ENCODE results near the gene HOXA10.

HOXA10 gene

DNA sequence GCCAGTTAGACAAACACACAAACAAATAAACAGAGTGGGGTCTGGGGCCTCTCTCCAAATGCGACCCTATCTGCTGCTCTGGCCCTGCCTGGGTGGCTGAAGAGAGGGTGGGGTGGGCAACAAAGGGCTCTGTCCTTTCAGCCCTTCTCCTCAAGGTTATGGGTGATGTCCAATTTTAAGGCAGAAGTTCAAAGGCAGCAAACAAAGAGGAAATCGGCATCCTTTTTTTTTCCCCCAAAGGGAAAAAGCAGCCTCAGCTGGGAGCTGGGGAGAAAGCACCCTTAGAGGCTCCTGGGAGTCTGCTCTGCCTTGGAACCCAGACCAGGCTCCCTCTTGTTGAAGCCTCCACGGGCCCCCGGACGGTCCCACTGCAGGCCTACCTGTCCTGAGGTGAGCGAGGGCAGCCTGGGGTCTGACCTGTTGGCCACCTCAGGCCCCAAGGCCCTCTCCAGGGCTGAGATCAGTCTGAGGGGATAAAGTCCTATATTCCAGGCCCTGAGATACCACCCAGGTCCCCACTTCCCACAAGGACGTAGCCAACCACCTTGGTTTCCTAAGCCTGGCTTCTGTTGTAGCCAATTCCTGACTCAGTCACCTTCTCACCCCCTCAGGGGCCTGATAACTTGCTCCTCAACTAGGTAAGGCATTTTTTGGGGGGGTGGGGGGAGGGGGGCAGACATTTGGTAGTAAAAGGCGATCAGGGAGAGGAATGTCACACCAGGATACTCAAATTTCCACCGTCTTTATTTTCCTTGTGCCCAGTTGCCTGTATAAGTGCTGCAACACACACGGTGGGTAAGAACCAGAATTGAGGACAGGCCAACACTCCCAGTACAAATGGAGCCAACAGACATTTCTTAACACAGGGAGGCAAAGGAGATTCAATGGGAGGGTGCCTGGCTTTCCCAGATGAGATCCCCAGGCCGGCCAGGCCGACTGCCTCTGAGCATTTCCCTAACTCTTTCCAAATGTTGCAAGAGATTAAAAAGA lies 6.6 kb upstream of the HOXA10 start:
- DNase-seq = no peak

DNA sequence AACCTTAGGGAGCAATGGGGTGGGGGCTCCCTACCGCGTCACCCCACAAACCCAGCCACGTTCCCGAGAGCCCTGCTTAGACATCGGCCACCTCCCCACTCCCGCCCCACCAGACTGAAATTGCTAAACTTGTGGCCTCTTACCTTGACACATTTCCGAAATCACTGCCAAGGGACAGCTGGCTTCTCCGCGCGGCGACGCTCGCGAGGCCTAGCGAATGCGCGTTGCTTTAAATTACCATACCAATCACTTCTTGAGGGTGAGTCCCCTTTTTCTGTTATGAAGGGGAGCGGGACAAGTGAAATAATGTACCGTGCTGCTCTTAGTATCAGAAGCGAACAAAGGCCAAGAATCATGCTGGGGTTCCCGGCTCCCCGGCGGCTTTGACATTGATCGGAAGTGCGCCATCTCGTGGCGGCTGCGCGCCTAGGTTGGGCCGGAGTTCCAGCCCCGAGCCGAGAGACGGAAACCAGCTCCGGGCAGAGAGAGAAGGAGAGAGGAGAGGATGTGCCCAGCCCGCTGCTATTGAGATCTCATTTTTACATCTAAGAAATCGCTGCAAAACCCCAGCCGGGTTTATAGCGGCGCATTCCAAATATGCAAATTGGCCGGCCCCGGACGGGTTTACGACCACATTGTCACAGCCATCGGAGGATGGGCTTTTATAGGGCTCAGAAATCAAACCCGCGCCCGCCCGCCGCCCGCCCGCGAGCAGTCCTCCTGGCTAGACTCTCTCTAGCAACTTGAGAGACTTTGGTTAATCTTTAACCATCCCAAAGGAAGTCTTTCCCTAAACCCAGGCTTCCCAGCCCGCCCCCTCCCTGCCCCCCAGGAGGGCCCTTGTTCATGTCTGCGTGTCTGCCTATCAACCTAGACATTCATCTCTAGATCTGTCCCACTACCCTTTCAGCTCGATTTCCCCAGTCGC lies 5.6 kb upstream of the HOXA10 start:
- DNase-seq = peak in 11 of 51 donors; percentile 2 to 34 (median 13)

DNA sequence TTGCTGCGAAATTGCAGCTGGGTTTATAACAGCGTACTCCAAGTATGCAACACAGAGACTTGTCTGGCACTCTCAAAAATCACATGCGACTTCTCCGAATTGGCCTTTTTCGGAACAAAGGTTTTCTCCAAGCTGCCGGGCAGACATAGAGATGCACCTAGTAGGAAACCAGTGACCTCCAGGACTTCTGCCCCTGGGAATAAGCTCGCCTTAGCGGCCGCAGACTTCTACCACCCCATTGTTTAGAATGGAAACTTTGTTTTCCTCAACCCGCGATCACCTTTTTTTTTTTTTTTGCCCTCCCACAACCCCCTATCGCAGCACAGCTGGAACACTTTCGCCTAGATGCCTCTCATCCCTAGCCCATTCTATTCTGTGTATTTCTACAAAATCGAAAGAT lies 4.9 kb upstream of the HOXA10 start:
- DNase-seq = no peak

DNA sequence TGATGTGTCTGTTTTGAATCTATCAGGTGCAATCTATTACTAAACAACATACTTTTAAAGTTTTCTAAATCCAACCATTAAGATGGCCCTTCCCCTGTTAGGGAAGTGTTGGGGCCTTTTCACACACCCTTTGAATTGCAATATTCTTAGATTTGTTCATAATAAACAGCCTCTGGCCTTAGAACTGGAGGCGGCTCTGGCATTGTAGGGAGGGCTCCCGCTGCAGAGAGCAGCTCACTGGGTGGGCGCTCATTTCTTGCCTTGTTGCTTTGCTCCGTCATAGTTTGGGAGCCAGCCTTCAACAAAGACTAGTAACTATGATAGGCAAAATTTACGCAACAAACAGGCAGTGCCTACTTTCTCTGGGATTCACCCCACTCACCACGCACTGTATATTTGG lies 4.2 kb upstream of the HOXA10 start:
- no peak for DNase-seq

DNA sequence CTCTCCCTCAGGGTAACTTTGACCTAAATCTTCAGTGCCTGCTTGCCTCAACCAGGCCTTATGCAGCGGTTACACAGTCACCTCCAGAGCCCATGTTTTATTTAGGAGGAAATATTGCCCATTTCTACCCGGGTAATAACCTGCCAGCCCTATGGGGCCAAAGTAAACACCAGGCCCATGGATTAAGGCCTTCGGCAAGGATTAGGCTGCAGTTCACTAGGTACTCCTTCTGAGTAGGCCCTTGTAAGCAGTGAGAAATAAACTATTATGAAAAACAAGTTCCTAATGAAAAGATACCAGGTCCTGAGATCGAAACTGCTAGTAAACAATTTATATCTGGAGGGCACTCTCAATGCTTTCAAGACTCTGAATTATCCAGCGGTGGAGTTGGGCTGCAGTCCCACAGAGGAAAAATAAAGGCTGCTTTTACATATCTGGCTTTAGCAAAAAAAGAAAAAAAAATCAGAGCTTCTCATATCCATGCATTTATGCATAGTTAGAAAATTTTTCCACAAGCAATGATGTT lies 3.7 kb upstream of the HOXA10 start:
- no peak for DNase-seq

DNA sequence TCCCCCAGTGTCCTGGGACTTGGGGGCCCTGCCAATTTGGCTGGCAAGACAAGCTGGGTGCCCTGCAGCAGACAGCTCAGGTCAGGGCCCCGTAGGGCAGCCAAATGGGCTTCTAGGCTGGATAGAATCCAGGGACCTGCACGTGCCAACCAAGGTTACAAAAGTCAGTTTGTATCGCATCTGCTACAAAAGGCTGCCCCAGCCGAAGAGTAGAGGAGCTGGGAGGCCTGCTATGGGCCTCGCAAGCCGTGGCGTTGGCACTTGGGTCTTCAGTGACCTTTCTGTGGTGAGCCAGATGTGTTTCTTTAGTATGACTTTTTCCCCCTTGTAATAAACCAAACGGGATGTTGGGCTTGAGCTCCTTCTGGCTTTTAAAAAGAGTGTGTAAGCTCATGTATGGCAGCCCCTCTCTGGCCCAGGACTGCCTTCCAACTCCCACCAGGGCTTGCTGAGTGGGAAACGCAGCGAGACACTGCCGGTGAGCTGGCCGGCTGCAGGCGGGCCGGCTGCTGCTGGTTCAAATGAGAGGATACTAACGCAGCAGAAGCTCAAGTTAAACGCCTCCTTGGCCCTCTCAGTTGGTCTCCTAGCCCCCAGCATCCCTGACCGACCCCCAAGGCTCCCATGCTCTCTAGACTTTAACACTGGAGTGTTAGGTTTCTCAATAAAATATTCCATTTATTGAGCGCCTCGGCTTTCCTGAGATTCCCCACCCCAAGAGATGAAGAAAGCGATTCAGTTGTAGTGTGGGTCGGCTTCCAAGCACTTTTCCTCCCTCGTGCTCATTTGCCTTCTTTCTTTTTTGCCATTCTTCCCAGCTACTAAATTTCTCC lies 3.1 kb upstream of the HOXA10 start:
- DNase-seq = no peak

DNA sequence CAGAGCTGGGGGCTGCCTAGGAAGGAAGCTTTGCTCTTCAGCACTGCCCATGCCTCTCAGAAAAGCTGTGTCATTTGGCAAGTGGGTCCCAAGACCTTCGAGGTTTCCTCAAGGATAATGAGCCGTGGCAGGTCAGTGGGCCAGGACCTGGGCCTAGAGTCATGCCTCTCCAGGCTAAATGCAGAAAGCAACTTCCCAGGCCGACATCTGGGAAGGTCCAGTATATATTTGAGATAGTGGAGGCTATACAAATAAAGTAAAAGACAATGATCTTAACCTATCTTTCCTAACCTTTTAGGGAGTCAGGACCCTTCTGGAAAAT lies 2.4 kb upstream of the HOXA10 start:
- DNase-seq = no peak

DNA sequence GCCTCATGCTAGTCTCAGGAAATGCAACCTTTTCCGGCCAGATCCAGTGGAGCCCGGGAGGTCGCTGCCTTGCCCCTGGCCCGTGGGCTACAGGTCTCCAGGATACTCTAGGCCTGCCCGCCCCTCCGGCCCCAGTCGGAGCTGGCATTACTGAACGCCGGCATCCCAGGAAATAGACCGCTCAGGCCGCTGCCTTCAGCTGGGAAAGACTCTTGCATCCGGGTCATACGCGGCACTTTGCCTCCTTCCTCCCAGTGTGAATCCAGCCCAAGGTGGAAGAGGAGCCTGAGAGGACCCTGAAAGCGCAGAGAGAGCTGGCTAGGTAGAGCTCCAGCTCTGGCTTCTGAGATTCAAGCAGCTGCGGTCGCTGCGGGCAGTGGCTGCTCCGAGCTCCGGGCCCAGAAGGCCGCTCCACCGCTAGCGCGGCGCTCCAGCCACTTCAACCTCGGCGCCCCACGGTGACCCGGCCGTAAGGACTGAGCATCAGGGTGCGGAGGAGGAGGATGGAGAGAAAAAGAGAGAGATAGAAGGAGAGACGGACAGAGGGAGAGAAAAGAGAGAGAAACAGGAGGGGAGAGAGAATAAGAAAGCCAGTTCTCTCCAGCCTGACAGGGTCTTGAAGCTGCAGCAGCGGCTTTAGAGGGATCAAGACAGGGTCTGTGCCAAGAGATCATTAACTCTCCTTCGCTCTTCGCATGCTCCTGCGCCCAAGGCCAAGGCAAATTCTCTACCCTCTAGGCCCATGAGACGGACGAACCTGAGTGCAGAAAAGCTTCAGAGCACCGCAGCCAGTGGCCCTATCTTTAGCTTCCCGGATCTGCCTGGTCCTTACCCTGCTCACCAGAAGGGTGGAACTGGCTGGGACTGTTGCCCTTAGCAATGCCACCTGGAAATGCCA lies 1.8 kb upstream of the HOXA10 start:
- no peak for DNase-seq

DNA sequence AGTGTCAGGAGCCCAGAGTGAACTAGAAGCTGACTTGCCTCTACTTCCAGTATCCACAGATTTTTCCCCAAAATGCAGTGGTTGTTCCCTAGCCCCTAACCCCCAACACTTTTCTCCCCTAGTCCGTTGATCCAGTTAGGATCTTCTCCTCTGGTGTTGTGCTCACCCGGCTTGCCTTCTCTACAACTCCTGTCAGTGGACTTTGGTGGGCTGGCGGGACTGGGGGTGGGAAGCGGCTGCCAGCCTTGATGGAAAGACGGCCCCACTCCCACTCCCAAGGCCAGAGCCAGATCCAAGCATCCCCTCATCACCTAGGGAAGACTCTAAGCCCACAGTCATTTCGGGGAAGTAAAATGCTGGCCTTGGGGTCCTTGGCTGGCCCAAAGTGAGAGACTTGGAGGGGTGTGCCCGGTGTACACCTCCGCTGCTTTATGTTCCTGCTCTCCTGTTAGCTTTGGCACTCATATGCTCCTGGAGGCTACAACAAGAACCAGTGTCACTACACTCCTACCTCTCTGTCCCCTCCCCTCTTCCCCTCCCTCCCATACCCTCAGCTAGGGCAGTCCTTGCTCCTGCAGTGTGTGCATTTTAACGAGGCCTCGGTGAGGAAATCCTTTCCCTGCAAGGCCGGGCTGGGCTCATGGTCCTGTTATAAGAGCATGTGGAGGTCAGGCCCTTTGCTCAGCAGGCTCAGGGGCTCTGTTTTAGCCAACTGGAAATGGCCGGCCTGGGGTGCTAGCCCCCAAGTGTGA lies 930 bp upstream of the HOXA10 start:
- no peak for DNase-seq

DNA sequence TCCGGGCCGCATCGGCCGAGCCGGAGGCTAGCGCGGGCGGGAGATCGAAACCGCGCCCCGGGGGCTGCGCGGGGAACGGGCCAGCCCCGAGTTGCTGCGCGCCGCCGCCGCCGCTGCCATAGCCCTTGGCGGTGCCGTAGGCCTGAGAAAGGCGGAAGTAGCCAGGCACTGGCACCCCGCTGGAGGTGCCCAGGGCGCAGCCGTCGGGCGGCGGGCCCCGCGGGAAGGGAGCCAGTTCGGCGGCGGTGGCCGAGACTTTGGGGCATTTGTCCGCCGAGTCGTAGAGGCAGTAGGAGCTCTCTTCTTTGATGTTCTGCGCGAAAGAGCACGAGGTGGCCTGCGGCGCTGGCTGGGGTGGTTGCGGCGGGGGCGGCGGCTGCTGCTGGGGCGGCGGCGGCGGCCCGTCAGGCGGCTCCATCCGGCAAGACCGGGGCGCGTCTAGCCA lies 587 bp downstream of the HOXA10 start:
- no peak for DNase-seq

DNA sequence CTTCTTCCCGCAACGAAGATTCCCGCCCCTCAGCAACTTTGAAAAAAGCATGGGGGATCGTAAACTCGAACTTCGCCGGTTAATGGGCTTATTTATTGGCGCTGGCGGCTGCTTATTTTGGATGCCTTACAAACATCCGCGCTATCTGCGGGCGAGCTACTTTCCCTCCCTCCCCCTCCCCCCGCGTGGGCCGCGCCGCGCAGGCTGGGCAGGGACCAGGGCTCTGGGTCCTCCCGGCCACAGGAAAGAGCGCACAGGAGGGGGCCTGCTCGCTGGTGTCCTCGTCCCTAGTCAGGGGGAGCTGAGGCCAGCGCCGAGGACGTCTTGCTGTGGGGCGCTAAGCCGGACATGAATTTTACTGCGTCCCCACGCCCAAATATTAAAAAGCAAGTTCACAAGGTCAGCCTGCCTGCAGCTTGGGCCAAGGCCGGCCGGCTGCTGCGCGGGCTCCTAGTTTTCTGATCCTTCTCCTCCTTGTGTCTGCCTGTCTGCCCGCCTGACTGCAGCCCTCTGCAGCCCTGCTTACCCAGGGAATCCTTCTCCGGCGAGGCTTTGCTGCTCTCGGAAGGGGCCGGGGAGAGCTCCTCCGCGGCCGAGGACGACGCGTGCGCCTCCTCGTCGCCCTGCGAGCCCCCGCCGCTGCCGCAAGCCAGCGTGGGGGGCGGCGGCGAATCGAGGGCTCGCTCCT lies 1.2 kb downstream of the HOXA10 start:
- no peak for DNase-seq

DNA sequence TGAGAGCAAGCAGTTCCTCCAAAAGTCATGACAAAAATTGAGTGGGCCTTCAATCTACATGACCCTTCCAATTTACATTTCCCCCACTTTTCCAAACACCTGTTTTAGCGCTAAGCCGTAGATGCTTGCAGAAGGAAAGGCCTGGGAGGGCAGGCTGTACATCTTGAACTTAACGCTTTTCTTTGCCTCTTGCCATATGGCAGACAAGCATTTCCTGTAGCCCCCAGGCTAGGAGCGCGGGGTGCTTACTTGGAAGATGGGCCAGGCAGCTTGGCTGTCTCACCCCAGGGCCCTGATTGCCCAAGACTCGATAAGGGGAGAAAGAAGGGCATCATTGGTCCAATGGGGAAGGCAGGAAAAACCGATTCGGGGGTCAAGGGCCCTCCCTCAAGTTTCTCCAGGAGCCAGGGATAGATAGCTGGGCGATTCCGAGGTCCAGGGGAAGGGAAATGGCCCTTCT lies 1.8 kb downstream of the HOXA10 start:
- no peak for DNase-seq

DNA sequence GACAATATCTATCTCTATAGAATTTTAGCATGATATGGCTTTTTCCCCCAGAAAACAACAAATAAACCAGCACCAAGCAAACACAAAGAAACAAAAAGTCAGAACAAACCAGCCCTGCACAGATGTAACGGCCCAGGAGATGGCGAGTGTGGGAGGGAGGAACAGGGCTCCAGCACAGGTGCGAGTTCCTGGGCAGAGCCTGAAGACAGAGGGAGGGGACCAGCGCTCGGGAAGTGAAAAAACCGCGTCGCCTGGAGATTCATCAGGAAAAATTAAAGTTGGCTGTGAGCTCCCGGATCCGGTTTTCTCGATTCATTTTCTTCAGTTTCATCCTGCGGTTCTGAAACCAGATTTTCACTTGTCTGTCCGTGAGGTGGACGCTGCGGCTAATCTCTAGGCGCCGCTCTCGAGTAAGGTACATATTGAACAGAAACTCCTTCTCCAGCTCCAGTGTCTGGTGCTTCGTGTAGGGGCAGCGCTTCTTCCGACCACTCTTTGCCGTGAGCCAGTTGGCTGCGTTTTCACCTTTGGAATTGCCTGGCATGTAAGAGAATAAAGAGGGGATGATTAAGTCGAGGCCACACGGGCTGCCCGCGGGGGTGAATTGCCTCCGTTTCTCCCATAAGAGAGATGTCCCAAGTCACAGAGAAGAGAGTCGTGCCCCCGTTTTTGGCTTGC lies 2.3 kb downstream of the HOXA10 start:
- no peak for DNase-seq

DNA sequence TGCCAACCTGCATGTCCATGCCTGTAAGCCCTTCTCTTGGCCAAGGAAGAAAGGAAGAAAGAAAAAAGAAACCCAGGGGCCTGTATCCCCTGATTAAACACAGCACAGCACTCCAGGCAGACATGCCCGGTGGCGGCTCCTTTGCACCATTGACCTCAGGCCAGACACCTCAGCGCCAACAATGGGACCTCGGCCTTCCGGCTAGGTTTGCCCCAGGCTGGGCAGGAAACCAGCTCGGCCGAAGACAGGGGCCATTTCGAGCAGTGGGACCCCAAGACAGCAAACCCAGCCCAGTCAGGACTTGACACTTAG lies 2.8 kb downstream of the HOXA10 start:
- DNase-seq = no peak

DNA sequence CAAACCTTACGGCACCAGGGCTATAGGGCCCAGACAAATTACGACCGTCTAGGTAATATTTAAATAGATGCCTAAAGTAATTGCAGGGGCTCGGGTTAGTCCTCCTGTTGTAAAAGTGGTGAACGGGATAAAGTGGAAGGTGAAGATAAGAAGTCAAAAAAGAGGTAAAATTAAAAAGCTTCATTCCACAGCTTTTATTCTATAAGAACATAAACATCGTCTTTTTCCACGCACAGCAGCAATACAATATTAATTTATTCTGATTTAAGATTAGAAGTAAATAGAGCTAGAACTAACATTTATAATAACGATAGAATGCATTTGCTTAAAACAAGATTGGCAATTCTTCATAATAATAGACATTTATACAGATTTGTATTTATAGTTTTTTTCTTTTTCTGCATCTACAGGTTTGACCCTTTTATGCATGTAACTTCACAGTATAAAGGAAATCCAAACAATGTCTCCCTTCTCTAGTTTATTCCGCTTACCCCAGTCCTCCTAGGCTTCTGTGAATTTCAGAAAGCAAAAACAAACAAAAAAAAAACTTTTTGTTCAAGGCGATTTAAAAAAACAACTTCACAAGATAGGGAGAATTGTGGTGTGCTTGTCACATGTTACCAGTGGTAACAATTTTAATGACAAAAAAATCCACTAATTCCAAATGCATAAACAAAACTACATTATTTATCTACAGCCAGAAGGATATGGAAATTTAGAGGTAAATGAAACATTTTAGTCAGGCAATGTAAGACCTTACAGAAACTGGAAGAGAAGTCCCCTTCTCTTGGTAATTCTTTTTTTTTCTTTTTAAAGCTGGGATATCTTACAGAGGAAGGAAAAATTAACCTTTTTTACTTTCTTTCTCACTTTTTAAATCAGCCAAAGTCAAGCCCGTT lies 3.4 kb downstream of the HOXA10 start:
- no peak for DNase-seq

DNA sequence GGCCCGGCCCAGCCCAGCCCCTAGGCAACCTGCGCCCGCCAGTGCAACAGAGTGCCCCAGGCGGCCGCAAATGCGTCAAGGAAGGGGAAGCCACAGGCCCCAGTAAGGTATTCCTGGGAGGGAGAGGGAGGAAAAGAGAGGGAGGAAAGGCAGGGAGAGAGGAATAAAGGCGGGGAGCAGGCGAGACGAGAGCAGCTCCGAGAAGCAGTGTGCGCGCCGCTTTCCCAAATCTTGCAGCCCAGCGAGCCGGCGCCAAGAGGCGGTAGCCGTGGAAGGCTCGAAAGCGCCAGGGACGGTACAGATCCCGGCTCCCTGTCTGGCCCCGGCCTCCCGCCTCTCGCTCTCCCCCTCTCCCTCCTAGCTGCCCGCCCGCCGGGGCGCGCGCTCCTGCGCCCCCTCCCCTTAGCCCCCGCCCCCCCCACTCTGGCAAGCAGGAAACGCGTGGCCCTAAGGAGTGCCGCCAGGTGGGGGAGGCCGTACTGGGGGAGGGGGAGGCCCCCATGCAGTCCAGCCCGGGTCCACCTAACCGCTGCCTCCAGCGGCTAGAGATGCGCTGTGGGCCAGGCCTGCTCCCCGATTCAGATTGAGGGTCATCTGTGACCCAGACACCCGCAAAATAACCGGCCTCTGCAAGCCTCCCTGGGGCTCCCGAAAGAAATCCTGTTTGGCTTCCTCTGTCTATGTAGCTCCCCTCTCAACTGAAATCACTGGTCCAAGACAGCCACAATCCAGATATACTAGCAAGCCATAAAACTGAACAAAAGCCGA lies 4.3 kb downstream of the HOXA10 start:
- DNase-seq = no peak

All from hypothalamus (tissue), 51 donors.